HepG2 (cell line): Measurements from ENCODE around the gene LYPLA2. TPM values are rescaled to one million over a fixed set of nuclear protein-coding genes. Genes with fewer than 3 reads are reported as not detected.

Experiments
- DR1 ChIP-seq: sonication (generic); formaldehyde crosslinking; IDR thresholded peaks from 2 replicates; pipeline ENCODE4 v1.8.0; 2021; ENCODE audit warnings: mild to moderate bottlenecking, missing genetic modification reagents, inconsistent platforms
- FOXA3 ChIP-seq: IDR thresholded peaks from 2 replicates; pipeline ENCODE4 v1.6.1; 2016; ENCODE audit warnings: missing genetic modification reagents, missing compliant biosample characterization
- GATAD1 ChIP-seq: IDR thresholded peaks from 2 replicates; pipeline ENCODE4 v1.6.1; 2016; ENCODE audit warnings: missing genetic modification reagents, missing compliant biosample characterization
- GTF2F1 ChIP-seq: fragments of 150-350 bp; IDR thresholded peaks from 2 replicates; pipeline ENCODE4 v1.6.1; 2014; ENCODE audit warnings: low read length
- NR2C2 ChIP-seq: sonication (generic); formaldehyde crosslinking; IDR thresholded peaks from 2 replicates; pipeline ENCODE4 v1.4.0; 2020; ENCODE audit warnings: missing genetic modification reagents, mild to moderate bottlenecking, moderate library complexity, borderline replicate concordance
- PITX1 ChIP-seq: sonication (generic); formaldehyde crosslinking; IDR thresholded peaks from 2 replicates; pipeline ENCODE4 v1.5.1; 2020; ENCODE audit warnings: mild to moderate bottlenecking, missing genetic modification reagents
- POLR2G ChIP-seq: fragments of 200-400 bp; formaldehyde crosslinking; IDR thresholded peaks from 2 replicates; pipeline ENCODE4 v1.6.1; 2018; ENCODE audit warnings: mild to moderate bottlenecking, low read depth, low read length, moderate library complexity
- PRMT3 ChIP-seq: sonication (generic); formaldehyde crosslinking; IDR thresholded peaks from 2 replicates; pipeline ENCODE4 v1.8.1; 2022; ENCODE audit warnings: low read depth, mild to moderate bottlenecking, moderate library complexity, missing genetic modification reagents, borderline replicate concordance
- TAF1 ChIP-seq: sonication (generic); formaldehyde crosslinking; IDR thresholded peaks from 2 replicates; pipeline ENCODE4 v1.4.0; 2020; ENCODE audit warnings: missing genetic modification reagents
- TMF1 ChIP-seq: sonication (generic); formaldehyde crosslinking; IDR thresholded peaks from 2 replicates; pipeline ENCODE4 v1.8.1; 2022; ENCODE audit warnings: low read depth, missing genetic modification reagents
- ZFP36L1 ChIP-seq: sonication (generic); formaldehyde crosslinking; IDR thresholded peaks from 2 replicates; pipeline ENCODE4 v1.8.0; 2022; ENCODE audit warnings: mild to moderate bottlenecking, missing genetic modification reagents, moderate library complexity
- ZNF256 ChIP-seq: sonication (generic); formaldehyde crosslinking; conservative IDR thresholded peaks from 2 replicates; pipeline ENCODE4 v1.4.0; 2020; ENCODE audit warnings: missing genetic modification reagents
- ZZZ3 ChIP-seq: sonication (generic); formaldehyde crosslinking; IDR thresholded peaks from 2 replicates; pipeline ENCODE4 v1.4.0; 2020; ENCODE audit warnings: missing genetic modification reagents, mild to moderate bottlenecking, borderline replicate concordance
- polyA plus RNA-seq, 8 experiments: library from polyadenylated mRNA; depleted of rRNA in 3 of 8; stranded (reverse) in 7 of 8; unstranded in 1 of 8; fragments of >200 nt; fragmentation: Illumina TruSeq in 4 of 8; extraction: Trizol in 4 of 8; gene quantifications; 2 replicates each; pipeline versions ENCODE4 v1.2.1 to v1.2.3, GENCODE V29; 2011 to 2016; ENCODE audit warnings: low read depth in 4 of 8, missing spikeins in 1 of 8, mixed read lengths in 1 of 8; ENCODE audit not compliant: insufficient read depth in 1 of 8
- total RNA-seq, 5 experiments: library from RNA; depleted of rRNA; stranded (reverse); fragments of >200 nt; fragmentation: Illumina TruSeq; extraction: Trizol; gene quantifications; 2 replicates each; pipeline ENCODE4 v1.2.3, GENCODE V29; 2016; ENCODE audit warnings: low read depth in 1 of 5
- TF ChIP-seq, protein P1 (sequence below): sonication (generic); formaldehyde crosslinking; conservative IDR thresholded peaks from 2 replicates; pipeline ENCODE4 v1.4.0; 2020; ENCODE audit warnings: mild to moderate bottlenecking, missing genetic modification reagents, moderate library complexity
- TF ChIP-seq, protein P2 (sequence below): sonication (generic); formaldehyde crosslinking; IDR thresholded peaks from 2 replicates; pipeline ENCODE4 v1.4.0; 2020; ENCODE audit warnings: missing genetic modification reagents
- TF ChIP-seq, protein P3 (sequence below): sonication (generic); formaldehyde crosslinking; IDR thresholded peaks from 2 replicates; pipeline ENCODE4 v1.5.0; 2020; ENCODE audit warnings: mild to moderate bottlenecking, missing genetic modification reagents, borderline replicate concordance

Gene LYPLA2
- total and polyA plus RNA-seq, 2 of the 13 experiments (the other 11 are each of a cell fraction or from before 2014, with no cell fraction given) = 72.1 to 73.2 TPM

DNA sequence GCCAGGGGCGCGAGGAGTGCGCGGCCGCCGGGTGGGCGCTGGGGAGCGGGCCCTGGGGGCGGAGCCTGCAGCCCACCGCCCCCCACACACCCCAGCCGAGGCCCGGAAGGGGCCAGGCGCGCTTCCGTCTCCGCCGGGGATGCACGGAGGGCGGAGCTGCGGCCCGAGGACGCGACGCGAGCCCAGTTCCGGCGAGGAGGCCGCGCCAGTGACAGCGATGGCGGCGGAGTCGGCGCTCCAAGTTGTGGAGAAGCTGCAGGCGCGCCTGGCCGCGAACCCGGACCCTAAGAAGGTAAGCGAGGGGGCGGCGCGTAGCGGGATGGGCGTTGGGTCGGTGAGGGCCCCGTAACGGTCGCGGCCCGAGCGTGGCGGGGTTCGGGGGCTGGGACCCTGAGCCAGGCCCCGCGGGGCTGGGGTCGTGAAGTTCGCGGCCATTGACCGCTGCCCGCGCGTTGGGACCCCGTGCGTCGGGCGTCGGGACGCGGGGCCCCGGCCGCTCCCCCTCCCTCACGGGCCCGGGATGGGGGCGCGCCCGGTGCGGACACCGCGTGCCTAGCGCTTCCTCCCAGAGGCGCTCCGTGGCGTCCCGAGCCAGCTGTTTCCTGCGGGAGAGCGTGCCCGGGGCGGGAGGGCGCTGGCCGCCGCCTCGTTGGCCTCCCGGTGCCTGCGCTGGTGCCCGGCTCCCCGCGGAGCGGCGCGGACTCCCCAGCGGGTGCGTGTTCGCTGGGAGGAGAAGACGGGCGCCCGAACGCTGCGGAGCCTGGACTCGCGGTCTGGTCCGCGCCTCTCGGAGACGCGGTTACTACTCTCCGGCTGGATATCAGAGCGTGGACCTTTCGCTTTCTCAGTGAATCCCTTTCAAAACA is 47.4 kb upstream of the LYPLA2 start, which contains the start of gene ELOA (continued):
- TF ChIP-seq, protein P1, sequence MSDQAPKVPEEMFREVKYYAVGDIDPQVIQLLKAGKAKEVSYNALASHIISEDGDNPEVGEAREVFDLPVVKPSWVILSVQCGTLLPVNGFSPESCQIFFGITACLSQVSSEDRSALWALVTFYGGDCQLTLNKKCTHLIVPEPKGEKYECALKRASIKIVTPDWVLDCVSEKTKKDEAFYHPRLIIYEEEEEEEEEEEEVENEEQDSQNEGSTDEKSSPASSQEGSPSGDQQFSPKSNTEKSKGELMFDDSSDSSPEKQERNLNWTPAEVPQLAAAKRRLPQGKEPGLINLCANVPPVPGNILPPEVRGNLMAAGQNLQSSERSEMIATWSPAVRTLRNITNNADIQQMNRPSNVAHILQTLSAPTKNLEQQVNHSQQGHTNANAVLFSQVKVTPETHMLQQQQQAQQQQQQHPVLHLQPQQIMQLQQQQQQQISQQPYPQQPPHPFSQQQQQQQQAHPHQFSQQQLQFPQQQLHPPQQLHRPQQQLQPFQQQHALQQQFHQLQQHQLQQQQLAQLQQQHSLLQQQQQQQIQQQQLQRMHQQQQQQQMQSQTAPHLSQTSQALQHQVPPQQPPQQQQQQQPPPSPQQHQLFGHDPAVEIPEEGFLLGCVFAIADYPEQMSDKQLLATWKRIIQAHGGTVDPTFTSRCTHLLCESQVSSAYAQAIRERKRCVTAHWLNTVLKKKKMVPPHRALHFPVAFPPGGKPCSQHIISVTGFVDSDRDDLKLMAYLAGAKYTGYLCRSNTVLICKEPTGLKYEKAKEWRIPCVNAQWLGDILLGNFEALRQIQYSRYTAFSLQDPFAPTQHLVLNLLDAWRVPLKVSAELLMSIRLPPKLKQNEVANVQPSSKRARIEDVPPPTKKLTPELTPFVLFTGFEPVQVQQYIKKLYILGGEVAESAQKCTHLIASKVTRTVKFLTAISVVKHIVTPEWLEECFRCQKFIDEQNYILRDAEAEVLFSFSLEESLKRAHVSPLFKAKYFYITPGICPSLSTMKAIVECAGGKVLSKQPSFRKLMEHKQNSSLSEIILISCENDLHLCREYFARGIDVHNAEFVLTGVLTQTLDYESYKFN (CRISPR knock-in tag) = peak; percentile 3; the same call in 1 of the 2 replicates
- TF ChIP-seq TAF1 (CRISPR knock-in tag) (peak; percentile 88), ZNF256 (no peak), PITX1 (no peak), GATAD1 (CRISPR knock-in tag) (peak; percentile 91), NR2C2 (CRISPR knock-in tag) (peak; percentile 54; the same call in 1 of the 2 replicates), ZZZ3 (CRISPR knock-in tag) (peak; percentile 84; the same call in 1 of the 2 replicates), PRMT3 (CRISPR knock-in tag) (no peak), POLR2G (peak; percentile 94), TMF1 (no peak), GTF2F1 (no peak), FOXA3 (CRISPR knock-in tag) (peak; percentile 29; the same call in 1 of the 2 replicates), DR1 (CRISPR knock-in tag) (no peak; the same call in 1 of the 2 replicates), ZFP36L1 (CRISPR knock-in tag) (peak; percentile 46; the same call in 1 of the 2 replicates)
- TF ChIP-seq, protein P2, sequence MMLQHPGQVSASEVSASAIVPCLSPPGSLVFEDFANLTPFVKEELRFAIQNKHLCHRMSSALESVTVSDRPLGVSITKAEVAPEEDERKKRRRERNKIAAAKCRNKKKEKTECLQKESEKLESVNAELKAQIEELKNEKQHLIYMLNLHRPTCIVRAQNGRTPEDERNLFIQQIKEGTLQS (CRISPR knock-in tag) = 0 out of 2 replicates have a peak, but pooled peaks have one; percentile 26
- TF ChIP-seq, protein P3, sequence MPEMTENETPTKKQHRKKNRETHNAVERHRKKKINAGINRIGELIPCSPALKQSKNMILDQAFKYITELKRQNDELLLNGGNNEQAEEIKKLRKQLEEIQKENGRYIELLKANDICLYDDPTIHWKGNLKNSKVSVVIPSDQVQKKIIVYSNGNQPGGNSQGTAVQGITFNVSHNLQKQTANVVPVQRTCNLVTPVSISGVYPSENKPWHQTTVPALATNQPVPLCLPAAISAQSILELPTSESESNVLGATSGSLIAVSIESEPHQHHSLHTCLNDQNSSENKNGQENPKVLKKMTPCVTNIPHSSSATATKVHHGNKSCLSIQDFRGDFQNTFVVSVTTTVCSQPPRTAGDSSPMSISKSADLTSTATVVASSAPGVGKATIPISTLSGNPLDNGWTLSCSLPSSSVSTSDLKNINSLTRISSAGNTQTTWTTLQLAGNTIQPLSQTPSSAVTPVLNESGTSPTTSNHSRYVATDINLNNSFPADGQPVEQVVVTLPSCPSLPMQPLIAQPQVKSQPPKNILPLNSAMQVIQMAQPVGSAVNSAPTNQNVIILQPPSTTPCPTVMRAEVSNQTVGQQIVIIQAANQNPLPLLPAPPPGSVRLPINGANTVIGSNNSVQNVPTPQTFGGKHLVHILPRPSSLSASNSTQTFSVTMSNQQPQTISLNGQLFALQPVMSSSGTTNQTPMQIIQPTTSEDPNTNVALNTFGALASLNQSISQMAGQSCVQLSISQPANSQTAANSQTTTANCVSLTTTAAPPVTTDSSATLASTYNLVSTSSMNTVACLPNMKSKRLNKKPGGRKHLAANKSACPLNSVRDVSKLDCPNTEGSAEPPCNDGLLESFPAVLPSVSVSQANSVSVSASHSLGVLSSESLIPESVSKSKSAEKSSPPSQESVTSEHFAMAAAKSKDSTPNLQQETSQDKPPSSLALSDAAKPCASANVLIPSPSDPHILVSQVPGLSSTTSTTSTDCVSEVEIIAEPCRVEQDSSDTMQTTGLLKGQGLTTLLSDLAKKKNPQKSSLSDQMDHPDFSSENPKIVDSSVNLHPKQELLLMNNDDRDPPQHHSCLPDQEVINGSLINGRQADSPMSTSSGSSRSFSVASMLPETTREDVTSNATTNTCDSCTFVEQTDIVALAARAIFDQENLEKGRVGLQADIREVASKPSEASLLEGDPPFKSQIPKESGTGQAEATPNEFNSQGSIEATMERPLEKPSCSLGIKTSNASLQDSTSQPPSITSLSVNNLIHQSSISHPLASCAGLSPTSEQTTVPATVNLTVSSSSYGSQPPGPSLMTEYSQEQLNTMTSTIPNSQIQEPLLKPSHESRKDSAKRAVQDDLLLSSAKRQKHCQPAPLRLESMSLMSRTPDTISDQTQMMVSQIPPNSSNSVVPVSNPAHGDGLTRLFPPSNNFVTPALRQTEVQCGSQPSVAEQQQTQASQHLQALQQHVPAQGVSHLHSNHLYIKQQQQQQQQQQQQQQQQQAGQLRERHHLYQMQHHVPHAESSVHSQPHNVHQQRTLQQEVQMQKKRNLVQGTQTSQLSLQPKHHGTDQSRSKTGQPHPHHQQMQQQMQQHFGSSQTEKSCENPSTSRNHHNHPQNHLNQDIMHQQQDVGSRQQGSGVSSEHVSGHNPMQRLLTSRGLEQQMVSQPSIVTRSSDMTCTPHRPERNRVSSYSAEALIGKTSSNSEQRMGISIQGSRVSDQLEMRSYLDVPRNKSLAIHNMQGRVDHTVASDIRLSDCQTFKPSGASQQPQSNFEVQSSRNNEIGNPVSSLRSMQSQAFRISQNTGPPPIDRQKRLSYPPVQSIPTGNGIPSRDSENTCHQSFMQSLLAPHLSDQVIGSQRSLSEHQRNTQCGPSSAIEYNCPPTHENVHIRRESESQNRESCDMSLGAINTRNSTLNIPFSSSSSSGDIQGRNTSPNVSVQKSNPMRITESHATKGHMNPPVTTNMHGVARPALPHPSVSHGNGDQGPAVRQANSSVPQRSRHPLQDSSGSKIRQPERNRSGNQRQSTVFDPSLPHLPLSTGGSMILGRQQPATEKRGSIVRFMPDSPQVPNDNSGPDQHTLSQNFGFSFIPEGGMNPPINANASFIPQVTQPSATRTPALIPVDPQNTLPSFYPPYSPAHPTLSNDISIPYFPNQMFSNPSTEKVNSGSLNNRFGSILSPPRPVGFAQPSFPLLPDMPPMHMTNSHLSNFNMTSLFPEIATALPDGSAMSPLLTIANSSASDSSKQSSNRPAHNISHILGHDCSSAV = no peak
